HG02943 (cell line): ENCODE data around the gene SLFN14.

ENCODE experiments used
- ATAC-seq: cut with Tn5 transposase; IDR thresholded peaks from one replicate; pipeline ENCODE4 v1.9.1; 2021; ENCODE audit warnings: mild to moderate bottlenecking, low read depth, moderate library complexity; ENCODE audit not compliant: unreplicated experiment

SLFN14 gene

GRCh38 chr17:35560703-35561102 lies at the start of gene SLFN14:
Gene SLFN14, minus strand, starts transcription at chr17:35560819. Its CDS starts 2,757 bp downstream, at chr17:35558062.
- ATAC-seq = no peak

- ATAC-seq = no peak
Observed at GRCh38 chr17:35609831-35610230, 49.2 kb upstream of the SLFN14 start.

GRCh38 chr17:35607239-35607847 lies 46.7 kb upstream of the SLFN14 start:
- ATAC-seq = no peak

GRCh38 chr17:35605678-35606077 lies 45.1 kb upstream of the SLFN14 start:
- no peak for ATAC-seq

GRCh38 chr17:35603674-35604073 lies 43.1 kb upstream of the SLFN14 start:
- no peak for ATAC-seq

GRCh38 chr17:35597604-35598003 lies 37.0 kb upstream of the SLFN14 start:
- ATAC-seq = no peak

- ATAC-seq = no peak
Observed at GRCh38 chr17:35596530-35597233, 36.1 kb upstream of the SLFN14 start.

GRCh38 chr17:35596072-35596471 lies 35.5 kb upstream of the SLFN14 start:
- no peak for ATAC-seq

- no peak for ATAC-seq
Observed at GRCh38 chr17:35588196-35588920, 27.7 kb upstream of the SLFN14 start.

GRCh38 chr17:35587074-35587961 lies 26.7 kb upstream of the SLFN14 start, which contains the start of gene AP2B1:
Gene AP2B1, plus strand, starts transcription at chr17:35587322. Its CDS starts 6,709 bp downstream, at chr17:35594031.
- peak; percentile 84 for ATAC-seq

GRCh38 chr17:35586569-35587073 lies 26.0 kb upstream of the SLFN14 start:
- ATAC-seq = no peak

- no peak for ATAC-seq
Observed at GRCh38 chr17:35584061-35584460, 23.4 kb upstream of the SLFN14 start.

GRCh38 chr17:35578929-35579432 lies 18.4 kb upstream of the SLFN14 start:
- ATAC-seq = no peak

- ATAC-seq = peak; percentile 73
Observed at GRCh38 chr17:35578197-35578928, 17.7 kb upstream of the SLFN14 start, which contains the start of gene PEX12. Gene PEX12, minus strand, starts transcription at chr17:35578571. Its CDS starts 550 bp downstream, at chr17:35578021.

- no peak for ATAC-seq
Observed at GRCh38 chr17:35577830-35578196, 17.2 kb upstream of the SLFN14 start.

- no peak for ATAC-seq
Observed at GRCh38 chr17:35575759-35576158, 15.1 kb upstream of the SLFN14 start.

- no peak for ATAC-seq
Observed at GRCh38 chr17:35569405-35569804, 8.8 kb upstream of the SLFN14 start.

GRCh38 chr17:35568561-35568960 lies 7.9 kb upstream of the SLFN14 start:
- no peak for ATAC-seq

- ATAC-seq = no peak
Observed at GRCh38 chr17:35566968-35567367, 6.3 kb upstream of the SLFN14 start.
